Ascending aorta (tissue), 2 donors: ENCODE data around the gene TCP11L1. TPM values are rescaled to one million over a fixed set of nuclear protein-coding genes. Genes with fewer than 3 reads are reported as not detected.

Source experiments
- DNase-seq, 2 donors: peaks; one replicate each; pipeline ENCODE4 v3.0.0-alpha.2; 2019; ENCODE audit warnings: low spot score in 2 of 2
- H3K27ac ChIP-seq, 2 donors: fragments of 200-600 bp; sonication (generic); one replicate each; pipeline ENCODE4 v1.5.1; 2016 to 2017; ENCODE audit warnings: mild to moderate bottlenecking in 1 of 2
- H3K27me3 ChIP-seq: fragments of 200-600 bp; sonication (generic); one replicate; pipeline ENCODE4 v1.5.1; 2017
- H3K36me3 ChIP-seq, 2 donors: fragments of 200-600 bp; sonication (generic); one replicate each; pipeline ENCODE4 v1.5.1; 2016
- H3K4me1 ChIP-seq, 2 donors: fragments of 200-600 bp; sonication (generic); one replicate each; pipeline ENCODE4 v1.5.1; 2016 to 2017; ENCODE audit warnings: mild to moderate bottlenecking in 1 of 2
- H3K4me3 ChIP-seq, 2 donors: fragments of 200-600 bp; sonication (generic); one replicate each; pipeline ENCODE4 v1.5.1; 2016 to 2017; ENCODE audit warnings: mild to moderate bottlenecking in 1 of 2
- H3K9me3 ChIP-seq, 2 donors: fragments of 200-600 bp; sonication (generic); one replicate each; pipeline ENCODE4 v1.5.1; 2016
- CTCF ChIP-seq, 3 experiments: fragments of 200-600 bp in 2 of 3; fragments of 450-650 bp in 1 of 3; sonication (generic) in 2 of 3; IDR thresholded peaks; one replicate each; pipeline ENCODE4 v1.5.1; 2016 to 2019; ENCODE audit warnings: antibody characterized with exemption in 3 of 3, mild to moderate bottlenecking in 1 of 3, moderate library complexity in 1 of 3
- intact Hi-C: fragments of 100-400 bp; cut with DNase I; formaldehyde crosslinking; loops from one replicate; pipeline ENCODE4 v1.15.1; 2023
- total RNA-seq: library from RNA; depleted of rRNA; stranded (reverse); fragments of >200 nt; gene quantifications from one replicate; pipeline ENCODE4 v1.1.0, GENCODE V29; 2016

TCP11L1 gene
- total RNA-seq, 1 donor from 2014 or later = 33.6 TPM

DNA sequence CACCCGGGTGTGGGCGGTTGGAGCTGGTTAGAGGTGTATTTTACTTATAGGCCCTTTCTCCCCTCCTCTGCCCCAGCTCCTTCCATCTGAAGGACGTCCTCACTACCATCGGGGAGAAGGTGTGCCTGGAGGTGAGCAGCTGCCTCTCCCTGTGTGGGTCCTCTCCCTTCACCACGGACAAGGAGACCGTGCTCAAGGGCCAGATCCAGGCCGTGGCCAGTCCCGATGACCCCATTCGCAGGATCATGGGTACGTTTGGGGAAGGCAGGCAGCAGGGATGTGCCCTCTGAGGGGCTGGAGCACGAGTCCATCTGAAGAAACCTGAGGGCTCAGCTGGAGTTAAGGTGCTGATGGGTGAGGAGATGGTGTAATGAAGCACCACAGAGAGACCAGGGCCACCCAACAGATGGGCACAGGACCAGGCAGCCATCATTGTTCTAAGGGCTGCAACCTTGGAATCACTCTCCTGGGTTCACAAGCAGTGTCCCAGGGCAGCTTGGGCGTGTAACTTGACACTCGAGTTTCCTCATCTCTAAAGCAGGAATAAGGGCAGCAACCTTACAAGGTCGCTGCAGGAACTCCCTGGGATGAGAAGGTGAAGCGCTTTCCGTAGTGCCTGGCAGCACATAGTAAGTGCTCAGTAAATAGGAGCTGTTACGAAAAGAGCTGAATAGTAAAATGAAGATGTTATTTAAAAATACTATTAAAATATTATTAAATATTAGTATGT lies 29.4 kb downstream of the TCP11L1 start:
- no peaks in the 10 kb centered on the region for H3K9me3 ChIP-seq
- intact Hi-C loops = no loop called here
- no peaks in the 10 kb centered on the region for H3K27me3 ChIP-seq
- TF ChIP-seq CTCF (IDR thresholded peaks at IDR 0.05) = no peak
- H3K4me3 ChIP-seq = no peak overlapping the region
- no peak overlapping the region for H3K27ac ChIP-seq
- no peak for DNase-seq
- H3K36me3 ChIP-seq = peaks cover 79 to 91% of the 10 kb centered on the region in 2 donors
- no peaks in the 10 kb centered on the region for H3K4me1 ChIP-seq

- H3K27ac ChIP-seq = no peak overlapping the region
- no peak for TF ChIP-seq CTCF (IDR thresholded peaks at IDR 0.05)
- intact Hi-C loops = no loop called here
Measured at GRCh38 chr11:33072465-33072864, 33.1 kb downstream of the TCP11L1 start.

GRCh38 chr11:33083918-33084317 lies 44.5 kb downstream of the TCP11L1 start:
- no peaks in the 10 kb centered on the region for H3K9me3 ChIP-seq
- no peaks in the 10 kb centered on the region for H3K4me1 ChIP-seq
- H3K27ac ChIP-seq = no peak overlapping the region
- no peak for DNase-seq
- intact Hi-C loops = no loop called here
- H3K4me3 ChIP-seq = no peak overlapping the region
- no peak for TF ChIP-seq CTCF (IDR thresholded peaks at IDR 0.05)
- peaks cover 20 to 52% of the 10 kb centered on the region in 2 donors for H3K36me3 ChIP-seq
- no peaks in the 10 kb centered on the region for H3K27me3 ChIP-seq

More at GRCh38 chr11:33072465-33072864, 33.1 kb downstream of the TCP11L1 start:
- H3K9me3 ChIP-seq = no peaks in the 10 kb centered on the region
- H3K27me3 ChIP-seq = no peaks in the 10 kb centered on the region
- no peak for DNase-seq
- H3K36me3 ChIP-seq = peaks cover 77 to 97% of the 10 kb centered on the region in 2 donors
- no peaks in the 10 kb centered on the region for H3K4me1 ChIP-seq
- H3K4me3 ChIP-seq = no peak overlapping the region

DNA sequence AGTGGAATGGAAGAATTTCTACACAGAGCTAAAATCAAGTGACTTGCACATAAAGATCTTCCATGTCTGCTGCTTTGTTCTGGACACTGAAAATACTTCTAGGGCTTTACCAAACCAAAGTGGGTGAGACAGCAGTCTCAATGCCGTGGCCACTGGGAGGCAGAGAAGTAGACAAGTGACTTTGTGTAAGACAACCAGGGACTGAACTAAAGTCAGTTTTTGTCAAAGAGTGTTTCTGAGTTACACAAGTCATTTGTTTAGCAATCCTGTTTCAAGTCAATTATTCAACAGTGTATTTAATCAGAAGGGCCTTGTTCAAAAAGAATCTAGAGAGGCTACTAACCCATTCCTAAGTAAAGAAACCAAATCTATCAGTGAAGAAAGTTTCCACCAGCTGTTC lies 46.6 kb downstream of the TCP11L1 start:
- Histone ChIP-seq H3K4me3 (no peak overlapping the region), H3K9me3 (no peaks in the 10 kb centered on the region), H3K36me3 (peaks cover 11 to 42% of the 10 kb centered on the region in 2 donors), H3K27me3 (no peaks in the 10 kb centered on the region), H3K27ac (no peak overlapping the region), H3K4me1 (no peaks in the 10 kb centered on the region)
- TF ChIP-seq CTCF (IDR thresholded peaks at IDR 0.05) = no peak
- intact Hi-C loops = no loop called here
- DNase-seq = no peak

GRCh38 chr11:33089776-33090175 lies 50.4 kb downstream of the TCP11L1 start:
- no peak for DNase-seq
- intact Hi-C loops = no loop called here
- no peak overlapping the region for H3K4me3 ChIP-seq
- H3K27ac ChIP-seq = no peak overlapping the region
- TF ChIP-seq CTCF (IDR thresholded peaks at IDR 0.05) = no peak
- no peaks in the 10 kb centered on the region for H3K9me3 ChIP-seq
- no peaks in the 10 kb centered on the region for H3K27me3 ChIP-seq
- H3K4me1 ChIP-seq = no peaks in the 10 kb centered on the region
- H3K36me3 ChIP-seq = peaks cover 8 to 19% of the 10 kb centered on the region in 2 donors
